Prostate gland (tissue), 2 donors: Measurements from ENCODE around the gene KLK3.

Experiments
- POLR2A ChIP-seq: fragments of 450-650 bp; IDR thresholded peaks from one replicate; pipeline ENCODE4 v1.6.1; 2016; ENCODE audit warnings: antibody characterized with exemption, mild to moderate bottlenecking
- TF ChIP-seq, protein P1 (sequence below), 4 experiments: fragments of 200-600 bp in 2 of 4; fragments of 450-650 bp in 2 of 4; sonication (generic) in 2 of 4; IDR thresholded peaks; 1 replicate in 3 of 4; 2 replicates in 1 of 4; pipeline ENCODE4 v1.5.1; 2016 to 2019; ENCODE audit warnings: antibody characterized with exemption in 4 of 4, mild to moderate bottlenecking in 2 of 4, moderate library complexity in 2 of 4

DNA sequence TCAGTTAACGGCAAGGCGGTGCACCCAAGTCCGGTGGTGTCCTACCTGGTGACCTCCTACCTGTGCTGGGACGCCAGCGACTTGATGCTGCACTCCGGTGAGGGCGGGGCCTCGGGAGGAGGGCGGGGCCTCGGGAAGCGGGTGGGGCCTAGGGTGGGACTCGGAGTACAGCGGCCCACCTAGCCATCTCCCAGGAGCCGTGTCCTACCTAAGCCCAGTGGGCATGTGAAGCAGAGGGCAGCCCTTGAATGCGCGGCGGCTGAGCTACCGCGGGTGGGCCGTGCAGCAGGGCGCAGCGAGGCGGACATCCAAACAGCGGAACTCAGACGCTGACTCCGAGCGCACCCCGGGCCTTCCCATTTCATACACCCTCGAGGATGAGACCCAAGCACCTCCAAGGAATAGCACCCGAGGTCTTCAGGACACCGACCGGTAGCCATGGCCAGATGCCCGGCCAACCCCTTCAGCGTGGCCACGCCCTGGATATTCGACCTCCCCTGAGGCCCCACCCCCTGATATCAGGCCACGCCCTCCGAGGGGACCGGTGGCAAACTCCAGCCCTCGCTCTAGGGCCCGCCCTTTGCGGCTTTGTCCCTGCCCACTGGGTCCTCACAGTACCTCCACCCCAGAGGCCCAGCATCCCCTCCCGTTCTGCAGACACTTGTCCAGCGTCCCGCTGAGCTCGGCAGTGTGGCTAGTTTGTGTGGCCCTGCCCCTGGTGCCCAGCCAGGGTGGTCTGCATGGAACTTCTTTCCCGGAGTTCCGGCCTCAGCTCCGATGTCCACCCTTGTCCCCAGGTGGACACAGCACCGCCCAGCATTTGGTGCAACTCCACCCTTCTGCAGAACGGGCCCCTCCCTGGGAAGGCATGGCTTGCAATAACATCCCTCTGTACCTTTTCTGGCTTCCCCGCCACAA is 36.5 kb upstream of the KLK3 start:
- no peak for TF ChIP-seq POLR2A
- TF ChIP-seq, protein P1, sequence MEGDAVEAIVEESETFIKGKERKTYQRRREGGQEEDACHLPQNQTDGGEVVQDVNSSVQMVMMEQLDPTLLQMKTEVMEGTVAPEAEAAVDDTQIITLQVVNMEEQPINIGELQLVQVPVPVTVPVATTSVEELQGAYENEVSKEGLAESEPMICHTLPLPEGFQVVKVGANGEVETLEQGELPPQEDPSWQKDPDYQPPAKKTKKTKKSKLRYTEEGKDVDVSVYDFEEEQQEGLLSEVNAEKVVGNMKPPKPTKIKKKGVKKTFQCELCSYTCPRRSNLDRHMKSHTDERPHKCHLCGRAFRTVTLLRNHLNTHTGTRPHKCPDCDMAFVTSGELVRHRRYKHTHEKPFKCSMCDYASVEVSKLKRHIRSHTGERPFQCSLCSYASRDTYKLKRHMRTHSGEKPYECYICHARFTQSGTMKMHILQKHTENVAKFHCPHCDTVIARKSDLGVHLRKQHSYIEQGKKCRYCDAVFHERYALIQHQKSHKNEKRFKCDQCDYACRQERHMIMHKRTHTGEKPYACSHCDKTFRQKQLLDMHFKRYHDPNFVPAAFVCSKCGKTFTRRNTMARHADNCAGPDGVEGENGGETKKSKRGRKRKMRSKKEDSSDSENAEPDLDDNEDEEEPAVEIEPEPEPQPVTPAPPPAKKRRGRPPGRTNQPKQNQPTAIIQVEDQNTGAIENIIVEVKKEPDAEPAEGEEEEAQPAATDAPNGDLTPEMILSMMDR (IDR thresholded peaks at IDR 0.05): no peak
